ENCODE results near the gene ZNF32. TPM values are rescaled to one million over a fixed set of nuclear protein-coding genes. Genes with fewer than 3 reads are reported as not detected.

The ZNF32 gene
- polyA plus RNA-seq, 1 experiment, result 57.7 TPM

DNA sequence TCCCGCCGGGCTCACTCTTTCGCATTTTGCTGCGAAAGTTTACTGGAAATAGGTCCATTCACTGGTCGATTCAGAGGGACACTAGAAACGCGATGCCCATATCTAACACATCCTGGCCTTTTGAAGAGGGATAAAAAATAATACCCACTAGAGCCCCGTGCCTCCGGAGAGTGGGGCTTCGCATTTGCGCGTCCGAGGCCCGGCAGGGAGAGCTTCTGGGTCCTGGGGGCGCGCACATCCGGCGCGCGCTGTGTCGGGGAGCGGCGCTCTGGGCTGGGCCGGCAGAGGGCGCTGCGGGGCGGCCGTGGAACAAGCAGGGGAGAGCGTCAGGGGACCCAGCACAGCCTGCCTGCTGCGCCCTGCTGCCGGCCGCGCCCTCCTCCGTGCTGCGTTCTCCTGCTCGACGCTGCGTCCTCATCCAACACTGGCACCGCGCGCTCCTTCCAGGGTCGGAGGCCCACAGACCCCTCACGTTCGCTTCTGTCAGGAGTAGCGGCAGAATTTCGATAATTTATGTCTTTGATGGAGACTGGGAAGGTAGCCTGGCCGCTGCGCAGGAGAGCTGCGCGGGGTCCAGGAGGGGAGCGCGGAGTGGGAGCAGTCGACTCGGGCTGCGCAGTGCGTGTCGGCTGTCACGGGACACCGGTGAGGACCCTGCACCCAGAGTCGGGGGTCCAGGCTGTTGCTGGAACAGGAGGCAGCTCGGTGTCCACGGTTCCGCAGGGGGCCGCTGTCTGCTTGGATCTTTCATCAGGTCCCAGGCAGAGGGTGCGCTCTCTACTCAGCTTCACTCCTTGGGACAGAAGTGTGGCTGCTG, 41.5 kb upstream of the ZNF32 start:
- CTCF ChIA-PET, result interaction anchor here (0.6 to 2.6 kb wide), 53 partner anchors 9 to 1173 kb away, joined by 3 to 28 read pairs (median 4); no protein-coding TSS in a partner anchor
- H3K9me3 ChIP-seq (ENCODE audit: control insufficient read depth, insufficient read depth, low read length), result peaks cover 10% of the 10 kb centered on the region; the same call in 1 of the 2 replicates
- peak; percentile 75 for TF ChIP-seq CTCF (IDR thresholded peaks at IDR 0.05; ENCODE audit: low read depth, low read length)
- no peak overlapping the region for H3K27ac ChIP-seq (ENCODE audit: low read depth, low read length)
- H3K27me3 ChIP-seq (ENCODE audit: control insufficient read depth, insufficient read depth, low read length), result no peaks in the 10 kb centered on the region
- POLR2A ChIA-PET, result interaction anchor here (0.7 kb wide), 1 partner anchor 153 kb away, joined by 3 read pairs; no protein-coding TSS in a partner anchor
- peak; percentile 26 for DNase-seq (ENCODE audit: low read depth, low spot score)
- peak overlapping the region; percentile 73 for H3K4me3 ChIP-seq (ENCODE audit: low read depth, low read length)

- Histone ChIP-seq H3K4me3 (ENCODE audit: low read depth, low read length) (peak overlapping the region; percentile 73), H3K9me3 (ENCODE audit: control insufficient read depth, insufficient read depth, low read length) (peaks cover 10% of the 10 kb centered on the region; the same call in 1 of the 2 replicates), H3K27me3 (ENCODE audit: control insufficient read depth, insufficient read depth, low read length) (no peaks in the 10 kb centered on the region), H3K27ac (ENCODE audit: low read depth, low read length) (no peak overlapping the region)
- no peak for DNase-seq (ENCODE audit: low read depth, low spot score)
- ChIA-PET POLR2A (no interaction called here), CTCF (interaction anchor here (0.6 to 2.6 kb wide), 50 partner anchors 9 to 1174 kb away, joined by 3 to 28 read pairs (median 4); no protein-coding TSS in a partner anchor)
- TF ChIP-seq CTCF (IDR thresholded peaks at IDR 0.05; ENCODE audit: low read depth, low read length), result no peak
Observed at GRCh38 chr10:43689618-43689954, 40.9 kb upstream of the ZNF32 start.

GRCh38 chr10:43689007-43689491, 40.4 kb upstream of the ZNF32 start:
- Histone ChIP-seq H3K27me3 (ENCODE audit: control insufficient read depth, insufficient read depth, low read length) (no peaks in the 10 kb centered on the region), H3K4me3 (ENCODE audit: low read depth, low read length) (no peak overlapping the region), H3K27ac (ENCODE audit: low read depth, low read length) (no peak overlapping the region), H3K9me3 (ENCODE audit: control insufficient read depth, insufficient read depth, low read length) (peaks cover 10% of the 10 kb centered on the region; the same call in 1 of the 2 replicates)
- CTCF ChIA-PET, result interaction anchor here (0.8 to 2.6 kb wide), 31 partner anchors 8 to 699 kb away, joined by 3 to 28 read pairs (median 5); no protein-coding TSS in a partner anchor
- POLR2A ChIA-PET, result interaction anchor here (0.6 kb wide), 1 partner anchor 106 kb away, joined by 3 read pairs; no protein-coding TSS in a partner anchor
- no peak for DNase-seq (ENCODE audit: low read depth, low spot score)
- no peak for TF ChIP-seq CTCF (IDR thresholded peaks at IDR 0.05; ENCODE audit: low read depth, low read length)

- ChIA-PET CTCF (interaction anchor here (0.7 to 2.6 kb wide), 5 partner anchors 22 to 1188 kb away, joined by 3 to 28 read pairs (median 6); no protein-coding TSS in a partner anchor), POLR2A (no interaction called here)
- DNase-seq (ENCODE audit: low read depth, low spot score), result no peak
- Histone ChIP-seq H3K27me3 (ENCODE audit: control insufficient read depth, insufficient read depth, low read length) (no peaks in the 10 kb centered on the region), H3K4me3 (ENCODE audit: low read depth, low read length) (no peak overlapping the region), H3K9me3 (ENCODE audit: control insufficient read depth, insufficient read depth, low read length) (peaks cover 10% of the 10 kb centered on the region; the same call in 1 of the 2 replicates), H3K27ac (ENCODE audit: low read depth, low read length) (no peak overlapping the region)
- no peak for TF ChIP-seq CTCF (IDR thresholded peaks at IDR 0.05; ENCODE audit: low read depth, low read length)
Observed at GRCh38 chr10:43688348-43688892, 39.7 kb upstream of the ZNF32 start.
